Neural progenitor cell (in vitro differentiated cells): Measurements from ENCODE around the gene NACAD. TPM values are rescaled to one million over a fixed set of nuclear protein-coding genes. Genes with fewer than 3 reads are reported as not detected.

ENCODE experiments used
- DNase-seq: peaks from one replicate; pipeline ENCODE4 v3.0.0-alpha.2; 2016; ENCODE audit warnings: low spot score
- H2AFZ ChIP-seq: fragments of 200-600 bp; sonication (generic); replicated peaks from 2 replicates; pipeline ENCODE4 v1.6.1; 2016; ENCODE audit warnings: antibody characterized with exemption
- H3F3A ChIP-seq: fragments of 200-600 bp; sonication (generic); 2 replicates; pipeline ENCODE4 v1.6.1; 2016; ENCODE audit warnings: antibody characterized with exemption, low read depth
- H3K27ac ChIP-seq: fragments of 200-600 bp; sonication (generic); 2 replicates; pipeline ENCODE4 v1.5.1; 2016; ENCODE audit warnings: mild to moderate bottlenecking
- H3K27me3 ChIP-seq: fragments of 200-600 bp; sonication (generic); 2 replicates; pipeline ENCODE4 v1.6.1; 2016; ENCODE audit warnings: mild to moderate bottlenecking, moderate library complexity
- H3K36me3 ChIP-seq: fragments of 200-600 bp; sonication (generic); 2 replicates; pipeline ENCODE4 v1.5.1; 2016
- H3K4me1 ChIP-seq: fragments of 200-600 bp; sonication (generic); 2 replicates; pipeline ENCODE4 v1.6.1; 2016; ENCODE audit warnings: mixed run types
- H3K4me2 ChIP-seq: fragments of 200-600 bp; sonication (generic); 2 replicates; pipeline ENCODE4 v1.6.1; 2016
- H3K4me3 ChIP-seq: fragments of 200-600 bp; sonication (generic); 2 replicates; pipeline ENCODE4 v1.5.1; 2016
- H3K79me2 ChIP-seq: fragments of 200-600 bp; sonication (generic); 2 replicates; pipeline ENCODE4 v1.6.1; 2016; ENCODE audit warnings: low read depth
- H3K9ac ChIP-seq: fragments of 200-600 bp; sonication (generic); 2 replicates; pipeline ENCODE4 v1.6.1; 2016
- H3K9me3 ChIP-seq: fragments of 200-600 bp; sonication (generic); 2 replicates; pipeline ENCODE4 v1.5.1; 2016; ENCODE audit warnings: low read depth
- H4K20me1 ChIP-seq: fragments of 200-600 bp; sonication (generic); 2 replicates; pipeline ENCODE4 v1.6.1; 2016; ENCODE audit warnings: low read depth
- H3K27ac Mint-ChIP-seq: 3 replicates; pipeline ENCODE4 v1.8.0; 2021; ENCODE audit warnings: mixed read lengths
- H3K27me3 Mint-ChIP-seq: 2 replicates; pipeline ENCODE4 v1.8.0; 2022; ENCODE audit warnings: low read depth, mild to moderate bottlenecking, inconsistent platforms, moderate library complexity, mixed read lengths; ENCODE audit not compliant: insufficient read depth
- H3K36me3 Mint-ChIP-seq: 3 replicates; pipeline ENCODE4 v1.8.0; 2021; ENCODE audit warnings: mixed read lengths
- H3K4me1 Mint-ChIP-seq: 3 replicates; pipeline ENCODE4 v1.8.0; 2021; ENCODE audit warnings: mixed read lengths
- H3K4me3 Mint-ChIP-seq: 3 replicates; pipeline ENCODE4 v1.8.0; 2021; ENCODE audit warnings: mild to moderate bottlenecking, moderate library complexity, mixed read lengths
- H3K9me3 Mint-ChIP-seq: 3 replicates; pipeline ENCODE4 v1.8.0; 2020; ENCODE audit warnings: mixed read lengths
- EZH2 ChIP-seq: fragments of 200-600 bp; sonication (generic); IDR thresholded peaks from 2 replicates; pipeline ENCODE4 v1.6.1; 2017; ENCODE audit warnings: antibody characterized with exemption, mild to moderate bottlenecking, moderate library complexity
- EZH2phosphoT487 ChIP-seq: fragments of 200-600 bp; sonication (generic); IDR thresholded peaks from 2 replicates; pipeline ENCODE4 v1.6.1; 2017; ENCODE audit warnings: antibody characterized with exemption
- total RNA-seq: library from RNA; depleted of rRNA; stranded (reverse); fragments of >200 nt; gene quantifications from 2 replicates; pipeline ENCODE4 v1.2.3, GENCODE V29; 2015; ENCODE audit warnings: low replicate concordance
- TF ChIP-seq, protein P1 (sequence below): fragments of 200-600 bp; sonication (generic); IDR thresholded peaks from 2 replicates; pipeline ENCODE4 v1.5.1; 2017; ENCODE audit warnings: antibody characterized with exemption, mild to moderate bottlenecking

The NACAD gene
- total RNA-seq, 1 donor from 2014 or later = 0.39 TPM

DNA sequence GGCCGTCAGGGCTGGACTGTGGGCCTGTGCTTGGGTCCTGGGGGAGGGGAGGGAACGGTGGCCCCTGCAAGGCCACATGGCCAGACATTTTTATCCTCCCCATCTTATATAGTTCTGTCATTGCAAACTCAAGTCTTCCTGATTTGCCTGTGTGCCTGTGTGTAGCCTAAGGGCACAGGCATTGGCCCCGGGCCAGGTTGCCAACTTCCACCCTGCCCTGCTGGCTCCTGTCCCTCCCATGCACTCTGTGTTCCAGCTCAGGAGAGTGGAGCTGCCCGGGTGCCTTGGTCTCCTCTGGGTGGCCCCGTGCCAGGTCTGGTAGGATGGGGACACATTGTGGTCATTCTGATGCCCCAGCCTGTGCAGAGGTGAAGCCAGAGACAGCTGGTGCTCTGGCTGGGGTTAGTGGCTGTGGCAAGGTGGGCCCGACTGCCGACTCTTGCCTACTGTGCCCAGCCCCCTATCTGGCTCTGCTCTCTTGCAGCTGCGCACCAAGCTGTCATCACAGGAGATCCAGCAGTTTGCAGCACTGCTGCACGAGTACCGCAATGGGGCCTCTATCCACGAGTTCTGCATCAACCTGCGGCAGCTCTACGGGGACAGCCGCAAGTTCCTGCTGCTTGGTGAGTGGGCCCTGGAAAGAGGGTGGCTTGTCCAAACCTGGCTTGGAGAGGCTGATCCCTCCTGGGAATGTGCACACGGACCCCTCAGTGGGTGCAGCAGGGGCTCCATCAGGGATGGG is 14.8 kb downstream of the NACAD start:
- Mint-ChIP-seq H3K36me3 (peaks cover 4% of the 10 kb centered on the region), H3K27ac (no peak overlapping the region), H3K9me3 (no peaks in the 10 kb centered on the region), H3K4me1 (no peaks in the 10 kb centered on the region), H3K4me3 (no peak overlapping the region), H3K27me3 (peaks cover 6% of the 10 kb centered on the region)
- Histone ChIP-seq H3K4me2 (no peak overlapping the region), H4K20me1 (no peaks in the 10 kb centered on the region), H3K9ac (no peak overlapping the region), H3K4me3 (no peak overlapping the region), H3K4me1 (no peaks in the 10 kb centered on the region), H3K27me3 (no peaks in the 10 kb centered on the region), H2AFZ (no peak overlapping the region), H3F3A (no peaks in the 10 kb centered on the region), H3K36me3 (no peaks in the 10 kb centered on the region), H3K9me3 (no peaks in the 10 kb centered on the region), H3K79me2 (no peaks in the 10 kb centered on the region), H3K27ac (no peak overlapping the region)
- TF ChIP-seq EZH2 (no peak), EZH2phosphoT487 (no peak)
- TF ChIP-seq, protein P1, sequence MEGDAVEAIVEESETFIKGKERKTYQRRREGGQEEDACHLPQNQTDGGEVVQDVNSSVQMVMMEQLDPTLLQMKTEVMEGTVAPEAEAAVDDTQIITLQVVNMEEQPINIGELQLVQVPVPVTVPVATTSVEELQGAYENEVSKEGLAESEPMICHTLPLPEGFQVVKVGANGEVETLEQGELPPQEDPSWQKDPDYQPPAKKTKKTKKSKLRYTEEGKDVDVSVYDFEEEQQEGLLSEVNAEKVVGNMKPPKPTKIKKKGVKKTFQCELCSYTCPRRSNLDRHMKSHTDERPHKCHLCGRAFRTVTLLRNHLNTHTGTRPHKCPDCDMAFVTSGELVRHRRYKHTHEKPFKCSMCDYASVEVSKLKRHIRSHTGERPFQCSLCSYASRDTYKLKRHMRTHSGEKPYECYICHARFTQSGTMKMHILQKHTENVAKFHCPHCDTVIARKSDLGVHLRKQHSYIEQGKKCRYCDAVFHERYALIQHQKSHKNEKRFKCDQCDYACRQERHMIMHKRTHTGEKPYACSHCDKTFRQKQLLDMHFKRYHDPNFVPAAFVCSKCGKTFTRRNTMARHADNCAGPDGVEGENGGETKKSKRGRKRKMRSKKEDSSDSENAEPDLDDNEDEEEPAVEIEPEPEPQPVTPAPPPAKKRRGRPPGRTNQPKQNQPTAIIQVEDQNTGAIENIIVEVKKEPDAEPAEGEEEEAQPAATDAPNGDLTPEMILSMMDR = no peak
- no peak for DNase-seq

GRCh38 chr7:45073031-45073785 is 15.6 kb downstream of the NACAD start:
- Histone ChIP-seq H3K9me3 (no peaks in the 10 kb centered on the region), H3K4me1 (no peaks in the 10 kb centered on the region), H3K27me3 (no peaks in the 10 kb centered on the region), H3K27ac (no peak overlapping the region), H3K79me2 (no peaks in the 10 kb centered on the region), H4K20me1 (no peaks in the 10 kb centered on the region), H3K9ac (no peak overlapping the region), H3K4me3 (no peak overlapping the region), H3K4me2 (no peak overlapping the region), H3F3A (no peaks in the 10 kb centered on the region), H3K36me3 (no peaks in the 10 kb centered on the region), H2AFZ (no peak overlapping the region)
- no peak overlapping the region for H3K4me3 Mint-ChIP-seq
- peaks cover 4% of the 10 kb centered on the region for H3K36me3 Mint-ChIP-seq
- no peaks in the 10 kb centered on the region for H3K4me1 Mint-ChIP-seq
- no peaks in the 10 kb centered on the region for H3K9me3 Mint-ChIP-seq
- peaks cover 3% of the 10 kb centered on the region for H3K27me3 Mint-ChIP-seq
- TF ChIP-seq EZH2phosphoT487 = no peak
- TF ChIP-seq, protein P1 = no peak
- no peak for TF ChIP-seq EZH2
- no peak for DNase-seq
- no peak overlapping the region for H3K27ac Mint-ChIP-seq

GRCh38 chr7:45072131-45073030 is 16.4 kb downstream of the NACAD start:
- H3K4me2 ChIP-seq = no peak overlapping the region
- no peaks in the 10 kb centered on the region for H4K20me1 ChIP-seq
- no peak overlapping the region for H3K4me3 ChIP-seq
- no peaks in the 10 kb centered on the region for H3F3A ChIP-seq
- no peak for DNase-seq
- no peaks in the 10 kb centered on the region for H3K4me1 ChIP-seq
- no peak overlapping the region for H2AFZ ChIP-seq
- TF ChIP-seq, protein P1 = no peak
- TF ChIP-seq EZH2phosphoT487 (no peak), EZH2 (no peak)
- Mint-ChIP-seq H3K27me3 (peaks cover 2% of the 10 kb centered on the region), H3K36me3 (peaks cover 5% of the 10 kb centered on the region), H3K9me3 (no peaks in the 10 kb centered on the region), H3K27ac (no peak overlapping the region), H3K4me3 (no peak overlapping the region), H3K4me1 (no peaks in the 10 kb centered on the region)
- no peaks in the 10 kb centered on the region for H3K79me2 ChIP-seq
- no peaks in the 10 kb centered on the region for H3K36me3 ChIP-seq
- no peaks in the 10 kb centered on the region for H3K9me3 ChIP-seq
- no peak overlapping the region for H3K9ac ChIP-seq
- H3K27ac ChIP-seq = no peak overlapping the region
- no peaks in the 10 kb centered on the region for H3K27me3 ChIP-seq
